IPS-18a (cell line): ENCODE data around the gene EYA2.
"Not testable (repeated sequence)": the region's sequence is repeated elsewhere in the genome, so short reads cannot be mapped to it uniquely, and the experiment has no call there.

Source experiments
- H3K27ac ChIP-seq: one replicate; pipeline ENCODE4 v1.5.1; 2013; ENCODE audit warnings: low read length
- H3K27me3 ChIP-seq: one replicate; pipeline ENCODE4 v1.6.1; 2013; ENCODE audit warnings: mild to moderate bottlenecking, low read length; ENCODE audit not compliant: control insufficient read depth, insufficient read depth
- H3K36me3 ChIP-seq: one replicate; pipeline ENCODE4 v1.6.1; 2013; ENCODE audit warnings: low read depth, low read length; ENCODE audit not compliant: control insufficient read depth
- H3K4me1 ChIP-seq: one replicate; pipeline ENCODE4 v1.6.1; 2013; ENCODE audit warnings: low read depth, low read length; ENCODE audit not compliant: control insufficient read depth
- H3K4me3 ChIP-seq: one replicate; pipeline ENCODE4 v1.5.1; 2013; ENCODE audit warnings: low read length
- H3K9ac ChIP-seq: one replicate; pipeline ENCODE4 v1.6.1; 2013; ENCODE audit warnings: mild to moderate bottlenecking, low read length, moderate library complexity
- H3K9me3 ChIP-seq: one replicate; pipeline ENCODE4 v1.6.1; 2013; ENCODE audit warnings: low read depth, low read length; ENCODE audit not compliant: control insufficient read depth

EYA2 gene

DNA sequence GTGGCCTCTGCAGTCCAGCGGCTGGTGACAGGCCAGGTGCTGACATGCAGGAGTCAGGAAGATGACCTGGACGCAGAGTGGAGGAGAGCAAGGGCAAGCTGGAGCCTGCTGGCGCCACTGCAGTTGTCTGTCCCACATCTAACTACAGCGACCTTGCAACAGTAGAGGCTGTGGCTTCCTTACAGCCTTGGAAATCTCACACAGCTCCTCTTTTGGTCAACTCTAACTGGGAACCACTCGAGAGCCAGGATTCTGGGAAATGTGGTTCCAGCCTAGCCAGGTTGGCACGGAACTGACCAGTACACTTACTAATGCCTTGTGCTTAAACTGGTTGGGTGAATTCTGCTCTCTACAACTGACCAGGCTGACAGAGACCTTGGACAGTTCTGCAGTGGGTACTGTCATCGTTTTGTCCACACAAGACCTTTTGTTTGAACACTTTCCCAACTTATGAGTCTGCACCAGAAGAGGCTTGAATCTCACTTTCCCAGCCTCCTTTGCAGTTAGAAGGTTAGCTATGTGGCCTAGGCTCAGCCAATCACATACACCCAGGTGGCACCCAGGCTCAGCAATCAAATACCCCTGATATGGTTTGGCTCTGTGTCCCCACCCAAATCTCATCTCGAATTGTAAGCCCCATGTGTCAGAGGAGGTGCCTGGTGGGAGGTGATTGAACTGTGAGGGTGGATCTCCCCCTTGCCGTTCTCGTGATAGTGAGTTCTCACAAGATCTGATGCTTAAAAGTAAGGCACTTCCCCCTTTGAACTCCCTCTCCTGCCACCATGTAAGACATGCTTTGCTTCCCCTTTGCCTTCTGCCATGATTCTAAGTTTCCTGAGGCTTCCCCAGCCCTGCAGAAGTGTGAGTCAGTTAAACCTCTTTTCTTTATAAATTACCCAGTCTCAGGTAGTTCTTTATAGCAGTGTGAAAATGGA lies 308.4 kb downstream of the EYA2 start:
- H3K27me3 ChIP-seq: no peaks in the 10 kb centered on the region
- no peak overlapping the region for H3K9ac ChIP-seq
- peaks cover 17% of the 10 kb centered on the region for H3K4me1 ChIP-seq
- no peaks in the 10 kb centered on the region for H3K9me3 ChIP-seq
- no peaks in the 10 kb centered on the region for H3K36me3 ChIP-seq
- H3K4me3 ChIP-seq: no peak overlapping the region
- no peak overlapping the region for H3K27ac ChIP-seq

DNA sequence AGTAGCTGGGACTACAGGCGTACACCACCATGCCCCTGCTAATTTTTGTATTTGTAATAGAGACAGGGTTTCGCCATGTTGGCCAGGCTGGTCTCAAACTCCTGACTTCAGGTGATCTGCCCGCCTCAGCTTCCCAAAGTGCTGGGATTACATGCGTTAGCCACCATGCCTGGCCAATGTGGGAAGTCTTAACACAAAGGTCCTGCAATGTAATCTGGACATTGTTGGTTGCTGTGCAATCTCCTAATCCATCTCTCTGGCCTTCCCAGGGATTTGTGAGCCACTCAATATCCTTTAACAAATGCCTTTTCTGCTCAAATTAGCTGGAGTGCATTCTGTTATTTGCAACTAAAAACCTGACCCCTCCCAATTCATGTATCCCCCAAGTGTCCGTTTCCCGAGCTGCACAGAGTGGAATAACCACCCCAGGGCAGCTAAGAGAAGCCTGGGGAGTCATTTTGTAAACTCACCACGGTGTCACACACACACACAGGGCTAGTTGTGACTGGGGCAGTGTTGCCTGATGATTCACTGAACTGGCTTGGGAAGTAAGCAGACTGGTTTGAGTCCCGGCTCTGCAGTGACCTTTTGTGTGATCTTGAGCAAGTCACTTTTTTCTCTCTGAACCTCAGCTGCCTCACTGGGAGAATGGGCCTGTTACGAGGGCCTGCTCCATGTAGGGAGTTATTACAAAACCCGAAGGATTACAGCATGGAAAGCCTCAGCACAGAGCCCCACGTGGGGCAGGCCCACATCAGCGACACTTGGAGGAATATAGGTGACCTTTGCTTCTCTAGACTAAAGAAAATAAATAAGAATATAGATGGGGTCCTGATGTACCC lies 309.6 kb downstream of the EYA2 start:
- Histone ChIP-seq H3K4me3 (no peak overlapping the region), H3K9me3 (no peaks in the 10 kb centered on the region), H3K27me3 (no peaks in the 10 kb centered on the region), H3K27ac (no peak overlapping the region), H3K9ac (no peak overlapping the region), H3K36me3 (peaks cover 4% of the 10 kb centered on the region), H3K4me1 (peaks cover 17% of the 10 kb centered on the region)

DNA sequence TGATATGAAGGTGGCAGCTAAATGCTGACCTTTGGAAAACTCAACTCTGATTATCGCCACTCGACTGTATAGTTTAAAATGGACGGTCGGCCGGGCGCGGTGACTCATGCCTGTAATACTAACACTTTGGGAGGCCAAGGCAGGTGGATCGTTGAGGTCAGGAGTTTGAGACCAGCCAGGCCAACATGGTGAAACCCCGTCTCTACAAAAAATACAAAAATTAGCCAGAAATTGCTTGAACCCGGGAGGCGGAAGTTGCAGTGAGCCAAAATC lies 310.1 kb downstream of the EYA2 start:
- H3K4me1 ChIP-seq: peaks cover 17% of the 10 kb centered on the region
- not testable (repeated sequence) for H3K4me3 ChIP-seq, H3K27ac ChIP-seq, H3K9me3 ChIP-seq, H3K9ac ChIP-seq, H3K36me3 ChIP-seq, H3K27me3 ChIP-seq

DNA sequence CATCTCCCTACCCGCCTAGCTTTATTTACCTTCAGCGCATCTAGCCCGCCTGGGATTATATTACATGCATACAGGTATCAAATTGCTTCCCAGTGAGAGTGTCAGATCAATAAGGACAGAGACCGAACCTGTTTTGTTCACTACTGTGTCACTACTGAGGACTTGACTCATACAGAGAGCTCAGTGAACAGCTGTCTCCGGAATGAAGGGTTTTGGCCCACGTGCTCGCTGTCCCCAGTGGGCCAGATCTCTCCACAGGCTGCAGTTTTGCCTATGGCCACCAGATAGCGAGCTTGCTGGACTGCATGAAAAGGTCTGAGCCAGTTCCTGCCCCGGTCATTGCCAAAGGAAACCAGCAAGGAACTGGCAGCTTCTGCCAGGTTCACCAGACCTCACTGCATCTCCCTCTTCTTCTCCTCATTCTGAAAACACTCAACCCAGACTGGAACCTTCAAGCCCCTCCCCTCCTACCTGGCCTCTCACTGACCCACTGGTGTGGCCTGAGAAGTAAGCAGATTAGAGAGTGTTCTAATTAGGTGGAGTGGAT lies 311.0 kb downstream of the EYA2 start:
- H3K9me3 ChIP-seq: no peaks in the 10 kb centered on the region
- H3K4me1 ChIP-seq: peaks cover 17% of the 10 kb centered on the region
- H3K36me3 ChIP-seq: peaks cover 17% of the 10 kb centered on the region
- no peak overlapping the region for H3K27ac ChIP-seq
- no peaks in the 10 kb centered on the region for H3K27me3 ChIP-seq
- H3K4me3 ChIP-seq: no peak overlapping the region
- no peak overlapping the region for H3K9ac ChIP-seq

DNA sequence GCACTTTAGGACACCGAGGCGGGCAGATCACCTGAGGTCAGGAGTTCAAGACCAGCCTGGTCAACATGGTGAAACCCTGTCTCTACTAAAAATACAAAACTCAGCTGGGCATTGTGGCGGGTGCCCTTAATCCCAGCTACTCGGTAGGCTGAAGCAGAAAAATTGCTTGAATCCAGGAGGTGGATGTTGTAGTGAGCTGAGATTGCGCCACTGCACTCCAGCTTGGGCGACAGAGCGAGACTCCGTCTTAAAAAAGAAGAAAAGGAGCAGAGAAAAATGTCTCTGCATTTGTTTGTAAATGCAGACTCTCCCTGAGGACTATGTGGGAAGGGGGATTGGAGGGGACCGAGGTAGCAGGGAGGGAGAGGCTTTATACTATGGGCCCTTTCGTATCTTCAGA lies 311.9 kb downstream of the EYA2 start:
- Histone ChIP-seq H3K36me3 (peaks cover 26% of the 10 kb centered on the region), H3K4me3 (peak overlapping the region; percentile 1), H3K9ac (peak overlapping the region; percentile 4), H3K4me1 (peaks cover 17% of the 10 kb centered on the region)
- not testable (repeated sequence) for H3K27ac ChIP-seq, H3K27me3 ChIP-seq, H3K9me3 ChIP-seq

DNA sequence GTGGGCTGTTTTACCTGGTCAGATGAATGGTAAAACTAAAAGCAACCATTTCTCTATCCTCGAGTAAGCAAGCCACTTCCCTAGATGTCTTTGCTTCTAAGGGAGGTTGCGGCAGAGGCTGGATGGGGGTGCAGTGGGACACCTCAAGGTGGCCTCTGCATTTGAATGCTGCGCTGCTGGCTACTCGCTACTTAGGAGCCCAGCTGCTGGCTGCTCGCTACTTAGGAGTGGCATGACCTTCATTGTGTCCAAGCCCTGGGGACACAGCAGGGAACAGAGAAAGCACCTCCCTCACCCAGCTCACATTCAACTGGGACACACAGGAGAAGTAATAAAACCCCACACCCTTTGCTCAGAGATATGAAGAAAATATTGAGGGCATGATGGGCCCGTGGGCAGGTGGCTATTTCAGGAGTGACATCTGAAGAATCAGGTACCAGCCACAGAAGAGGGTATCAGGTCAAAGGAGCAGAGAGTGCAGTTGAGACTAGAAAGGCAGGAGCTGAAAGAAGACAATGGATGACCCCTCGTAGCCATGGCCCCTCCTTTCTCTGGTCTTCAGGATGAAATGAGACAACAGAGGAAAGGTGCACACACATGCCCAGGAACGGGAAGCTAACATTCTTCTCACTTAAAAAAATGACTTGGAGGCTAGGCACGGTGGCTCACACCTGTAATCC lies 312.5 kb downstream of the EYA2 start:
- no peaks in the 10 kb centered on the region for H3K27me3 ChIP-seq
- peaks cover 17% of the 10 kb centered on the region for H3K4me1 ChIP-seq
- H3K9me3 ChIP-seq: no peaks in the 10 kb centered on the region
- H3K36me3 ChIP-seq: peaks cover 32% of the 10 kb centered on the region
- H3K4me3 ChIP-seq: peak overlapping the region; percentile 1
- H3K27ac ChIP-seq: peak overlapping the region; percentile 6
- peak overlapping the region; percentile 4 for H3K9ac ChIP-seq

DNA sequence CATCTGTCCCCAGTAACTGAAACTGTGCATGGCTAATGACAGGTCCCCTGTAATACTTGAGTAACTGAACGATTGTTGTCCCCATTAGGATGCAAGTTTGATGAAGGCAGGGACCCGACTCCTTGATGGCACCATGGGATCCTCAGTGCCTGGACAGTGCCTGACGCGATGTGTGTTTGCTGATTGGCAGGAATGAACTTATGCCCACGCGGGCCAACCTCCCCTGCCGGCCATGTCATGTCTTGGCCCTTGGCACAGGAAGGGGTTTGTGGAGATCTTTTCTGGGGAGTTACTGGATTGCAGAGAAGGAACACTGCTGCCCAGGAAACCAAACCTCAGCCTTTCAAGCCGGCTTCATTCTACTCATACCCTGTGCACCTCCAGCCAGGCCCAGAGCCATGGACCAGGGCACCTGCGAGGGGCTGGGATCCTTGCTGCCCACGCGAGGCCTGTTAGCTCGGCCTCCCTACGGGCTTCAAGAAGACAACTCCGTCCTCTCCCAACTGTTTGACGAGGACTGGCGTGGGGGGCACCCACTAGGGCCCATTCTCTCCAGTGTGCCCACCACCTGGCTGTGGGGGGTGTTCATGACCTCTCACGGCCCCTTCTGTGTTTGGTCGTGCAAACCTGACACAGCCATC lies 314.0 kb downstream of the EYA2 start:
- Histone ChIP-seq H3K9ac (no peak overlapping the region), H3K4me3 (no peak overlapping the region), H3K27me3 (no peaks in the 10 kb centered on the region), H3K9me3 (no peaks in the 10 kb centered on the region), H3K36me3 (peaks cover 47% of the 10 kb centered on the region), H3K27ac (no peak overlapping the region), H3K4me1 (peaks cover 17% of the 10 kb centered on the region)

DNA sequence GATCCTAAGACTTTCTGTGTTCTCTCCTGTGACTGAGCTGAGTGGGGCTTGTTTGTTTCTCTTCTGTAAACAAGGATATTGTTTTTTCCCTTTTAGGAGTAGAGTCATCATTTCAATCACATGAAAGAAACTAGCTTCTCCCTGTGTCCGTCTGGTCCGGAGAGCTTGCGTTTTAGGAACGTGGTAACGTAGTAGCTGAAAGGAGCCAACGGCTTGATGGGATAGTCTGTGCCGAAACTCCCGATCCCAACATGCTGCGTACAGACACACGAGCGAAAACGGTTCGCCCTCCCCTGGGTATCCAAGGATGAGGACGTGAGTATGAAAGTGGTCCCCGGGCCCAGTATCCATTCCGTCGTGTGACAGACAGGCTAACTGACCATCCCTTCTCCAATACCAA lies 315.3 kb downstream of the EYA2 start:
- peaks cover 61% of the 10 kb centered on the region for H3K36me3 ChIP-seq
- H3K27me3 ChIP-seq: no peaks in the 10 kb centered on the region
- no peak overlapping the region for H3K27ac ChIP-seq
- no peak overlapping the region for H3K4me3 ChIP-seq
- H3K9ac ChIP-seq: no peak overlapping the region
- H3K9me3 ChIP-seq: no peaks in the 10 kb centered on the region
- peaks cover 17% of the 10 kb centered on the region for H3K4me1 ChIP-seq

DNA sequence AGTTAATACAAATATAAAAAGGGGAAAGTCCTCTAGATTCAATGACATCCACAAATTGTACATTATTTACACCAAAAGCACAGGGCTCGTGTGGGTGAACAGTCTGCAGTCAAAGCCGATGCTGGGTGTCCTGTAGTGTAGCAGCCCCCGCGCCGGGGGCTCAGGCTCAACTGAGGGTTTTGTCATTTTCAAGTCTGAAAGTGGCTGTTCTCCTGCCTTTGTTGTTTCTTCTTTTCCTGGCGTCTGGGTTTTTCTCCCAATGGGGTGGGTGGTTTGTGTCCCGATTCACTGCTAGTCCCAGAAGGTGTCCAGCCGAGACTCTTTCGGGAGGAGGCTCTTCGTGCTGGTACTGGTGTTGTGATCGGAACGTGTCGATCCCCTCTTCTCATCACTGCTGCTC lies 315.8 kb downstream of the EYA2 start:
- peaks cover 62% of the 10 kb centered on the region for H3K36me3 ChIP-seq
- H3K9me3 ChIP-seq: no peaks in the 10 kb centered on the region
- H3K4me3 ChIP-seq: no peak overlapping the region
- no peak overlapping the region for H3K27ac ChIP-seq
- H3K4me1 ChIP-seq: peaks cover 16% of the 10 kb centered on the region
- no peak overlapping the region for H3K9ac ChIP-seq
- H3K27me3 ChIP-seq: no peaks in the 10 kb centered on the region

DNA sequence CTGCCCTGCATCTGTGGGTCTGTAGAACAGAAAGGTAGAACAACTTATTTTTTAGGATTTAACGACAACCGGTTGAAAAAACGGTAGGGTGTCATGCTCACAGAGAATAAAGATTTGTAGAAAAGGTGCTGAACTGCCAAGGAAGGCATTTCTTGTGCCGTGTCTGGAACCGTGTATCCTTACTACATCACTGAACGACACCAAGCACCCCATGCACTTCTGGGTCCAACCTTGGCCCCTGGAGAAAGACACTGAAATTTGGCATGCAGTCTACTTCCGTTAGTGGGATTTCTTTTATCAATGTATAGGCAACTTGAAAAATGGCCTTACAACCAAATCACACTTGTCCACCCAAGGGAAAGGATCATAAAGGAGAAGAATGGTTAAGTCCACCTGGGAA lies 316.4 kb downstream of the EYA2 start:
- no peaks in the 10 kb centered on the region for H3K9me3 ChIP-seq
- no peak overlapping the region for H3K4me3 ChIP-seq
- peaks cover 67% of the 10 kb centered on the region for H3K36me3 ChIP-seq
- no peak overlapping the region for H3K27ac ChIP-seq
- H3K4me1 ChIP-seq: peaks cover 10% of the 10 kb centered on the region
- H3K27me3 ChIP-seq: no peaks in the 10 kb centered on the region
- H3K9ac ChIP-seq: no peak overlapping the region
